ENCODE measurements around the gene IMPDH2. TPM values are rescaled to one million over a fixed set of nuclear protein-coding genes. Genes with fewer than 3 reads are reported as not detected.

The IMPDH2 gene
- polyA plus RNA-seq, 3 donors = 20.8 to 67.3 (median 21.0) TPM

DNA sequence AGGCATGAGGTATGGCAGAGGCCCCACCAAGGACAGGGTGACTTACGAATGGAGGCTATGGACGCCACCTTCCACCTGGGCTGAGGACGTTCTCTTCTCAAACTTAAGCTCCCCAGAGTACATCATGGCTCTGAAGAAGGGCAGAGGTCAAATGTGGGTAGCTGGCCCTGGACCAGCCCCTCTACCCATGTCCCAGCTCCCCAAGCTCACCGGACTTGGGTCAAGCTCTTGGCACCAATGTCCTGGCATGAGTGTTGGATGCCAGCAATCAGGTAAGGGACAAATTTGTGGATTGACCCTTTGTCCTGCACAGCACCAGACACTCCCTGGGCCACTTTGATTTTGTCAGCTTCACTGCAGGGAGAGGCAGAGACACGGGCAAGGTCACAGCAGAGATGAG lies 4.7 kb downstream of the IMPDH2 start:
- TF ChIP-seq, protein P1, sequence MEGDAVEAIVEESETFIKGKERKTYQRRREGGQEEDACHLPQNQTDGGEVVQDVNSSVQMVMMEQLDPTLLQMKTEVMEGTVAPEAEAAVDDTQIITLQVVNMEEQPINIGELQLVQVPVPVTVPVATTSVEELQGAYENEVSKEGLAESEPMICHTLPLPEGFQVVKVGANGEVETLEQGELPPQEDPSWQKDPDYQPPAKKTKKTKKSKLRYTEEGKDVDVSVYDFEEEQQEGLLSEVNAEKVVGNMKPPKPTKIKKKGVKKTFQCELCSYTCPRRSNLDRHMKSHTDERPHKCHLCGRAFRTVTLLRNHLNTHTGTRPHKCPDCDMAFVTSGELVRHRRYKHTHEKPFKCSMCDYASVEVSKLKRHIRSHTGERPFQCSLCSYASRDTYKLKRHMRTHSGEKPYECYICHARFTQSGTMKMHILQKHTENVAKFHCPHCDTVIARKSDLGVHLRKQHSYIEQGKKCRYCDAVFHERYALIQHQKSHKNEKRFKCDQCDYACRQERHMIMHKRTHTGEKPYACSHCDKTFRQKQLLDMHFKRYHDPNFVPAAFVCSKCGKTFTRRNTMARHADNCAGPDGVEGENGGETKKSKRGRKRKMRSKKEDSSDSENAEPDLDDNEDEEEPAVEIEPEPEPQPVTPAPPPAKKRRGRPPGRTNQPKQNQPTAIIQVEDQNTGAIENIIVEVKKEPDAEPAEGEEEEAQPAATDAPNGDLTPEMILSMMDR (IDR thresholded peaks at IDR 0.05) = no peak
- Histone ChIP-seq H3K4me3 (replicated peaks in 1 of 3; ENCODE audit: low read depth in 2 of 3, low read length in 3 of 3) (no peak overlapping the region), H3K79me2 (ENCODE audit: insufficient read depth, low read length) (peaks cover 70% of the 10 kb centered on the region), H3K4me1 (ENCODE audit: control insufficient read depth in 1 of 2, insufficient read depth in 2 of 2, low read length in 2 of 2) (peaks cover 36 to 42% of the 10 kb centered on the region in 2 donors), H4K20me1 (ENCODE audit: insufficient read depth, low read length) (no peaks in the 10 kb centered on the region), H3K27me3 (ENCODE audit: control insufficient read depth in 2 of 2, insufficient read depth in 2 of 2, low read length in 2 of 2) (no peaks in the 10 kb centered on the region), H3K27ac (ENCODE audit: low read depth in 1 of 2, low read length in 2 of 2) (peak overlapping the region in 1 of 2 donors; percentile 49), H2AFZ (ENCODE audit: insufficient read depth, low read depth, low read length, poor library complexity, severe bottlenecking) (no peak overlapping the region), H3K4me2 (replicated peaks; ENCODE audit: extremely low read depth, low read length, poor library complexity, severe bottlenecking) (no peak overlapping the region), H3K9me3 (replicated peaks in 1 of 2; ENCODE audit: control insufficient read depth in 1 of 2, insufficient read depth in 1 of 2, low read length in 2 of 2) (no peaks in the 10 kb centered on the region), H3K9ac (ENCODE audit: insufficient read depth, low read length, poor library complexity, severe bottlenecking) (no peak overlapping the region), H3K36me3 (replicated peaks in 1 of 2; ENCODE audit: control insufficient read depth in 1 of 2, insufficient read depth in 2 of 2, low read length in 2 of 2) (peaks cover 32 to 40% of the 10 kb centered on the region in 2 donors)
- peaks cover 0 to 2% (median 0%) of the 10 kb centered on the region in 3 donors for H3K27me3 Mint-ChIP-seq (ENCODE audit: low read depth in 3 of 3)
- H3K4me3 Mint-ChIP-seq = no peak overlapping the region
- intact Hi-C loops (cut with micrococcal nuclease) = loop anchor here (5.0 kb wide), 2 partner anchors 37 to 68 kb away; partner anchors contain the start of gene QRICH1 (in 2 of the 2)
- peaks cover 42% of the 10 kb centered on the region for H3K4me1 Mint-ChIP-seq
- H3K27ac Mint-ChIP-seq = peak overlapping the region in 2 of 7 donors; percentile 10 to 55
- DNase-seq = no peak
- H3K36me3 Mint-ChIP-seq = peaks cover 33 to 34% of the 10 kb centered on the region in 2 donors
- WGBS (ENCODE audit: insufficient coverage) = 100% methylated on average over 2 of the region's 5 CpGs
- H3K9me3 Mint-ChIP-seq = no peaks in the 10 kb centered on the region

DNA sequence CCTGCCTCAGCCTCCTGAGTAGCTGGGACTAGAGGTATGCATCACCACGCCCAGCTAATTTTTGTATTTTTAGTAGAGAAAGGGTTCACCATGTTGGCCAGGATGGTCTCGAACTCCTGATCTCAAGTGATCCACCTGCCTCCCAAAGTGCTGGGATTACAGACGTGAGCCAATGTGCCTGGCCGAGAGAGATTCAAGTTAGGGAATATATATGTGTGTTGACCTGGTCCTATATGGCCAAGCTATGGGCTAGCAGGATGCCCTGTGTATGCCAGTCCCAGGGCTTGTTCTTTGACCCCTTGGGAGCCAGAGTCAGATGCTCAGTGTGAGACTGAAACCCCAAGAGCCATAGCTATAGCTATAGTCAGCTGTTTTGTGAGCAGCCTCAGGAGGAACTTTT lies 5.4 kb downstream of the IMPDH2 start:
- H3K4me2 ChIP-seq (replicated peaks; ENCODE audit: extremely low read depth, low read length, poor library complexity, severe bottlenecking) = no peak overlapping the region
- no peak overlapping the region for H3K4me3 ChIP-seq (replicated peaks in 1 of 3; ENCODE audit: low read depth in 2 of 3, low read length in 3 of 3)
- no peak for DNase-seq

More for the DNA sequence above, 5.4 kb downstream of the IMPDH2 start:
- H3K9me3 Mint-ChIP-seq = no peaks in the 10 kb centered on the region
- Histone ChIP-seq H3K36me3 (replicated peaks in 1 of 2; ENCODE audit: control insufficient read depth in 1 of 2, insufficient read depth in 2 of 2, low read length in 2 of 2) (peaks cover 32 to 40% of the 10 kb centered on the region in 2 donors), H3K9me3 (replicated peaks in 1 of 2; ENCODE audit: control insufficient read depth in 1 of 2, insufficient read depth in 1 of 2, low read length in 2 of 2) (no peaks in the 10 kb centered on the region), H3K27ac (ENCODE audit: low read depth in 1 of 2, low read length in 2 of 2) (peak overlapping the region in 1 of 2 donors; percentile 49), H3K4me1 (ENCODE audit: control insufficient read depth in 1 of 2, insufficient read depth in 2 of 2, low read length in 2 of 2) (peaks cover 37 to 42% of the 10 kb centered on the region in 2 donors), H3K79me2 (ENCODE audit: insufficient read depth, low read length) (peaks cover 71% of the 10 kb centered on the region), H4K20me1 (ENCODE audit: insufficient read depth, low read length) (no peaks in the 10 kb centered on the region), H3K9ac (ENCODE audit: insufficient read depth, low read length, poor library complexity, severe bottlenecking) (no peak overlapping the region), H2AFZ (ENCODE audit: insufficient read depth, low read depth, low read length, poor library complexity, severe bottlenecking) (no peak overlapping the region), H3K27me3 (ENCODE audit: control insufficient read depth in 2 of 2, insufficient read depth in 2 of 2, low read length in 2 of 2) (no peaks in the 10 kb centered on the region)
- intact Hi-C loops (cut with micrococcal nuclease) = loop anchor here (5.0 kb wide), 2 partner anchors 36 to 69 kb away; partner anchors contain the start of gene QRICH1 (in 2 of the 2)
- TF ChIP-seq, protein P1 (IDR thresholded peaks at IDR 0.05) = no peak
- H3K36me3 Mint-ChIP-seq = peaks cover 33 to 34% of the 10 kb centered on the region in 2 donors
- peaks cover 0 to 2% (median 0%) of the 10 kb centered on the region in 3 donors for H3K27me3 Mint-ChIP-seq (ENCODE audit: low read depth in 3 of 3)
- H3K27ac Mint-ChIP-seq = peak overlapping the region in 3 of 7 donors; percentile 13 to 50 (median 23)
- 89% methylated on average over 3 of the region's 4 CpGs for WGBS (ENCODE audit: insufficient coverage)
- H3K4me3 Mint-ChIP-seq = no peak overlapping the region
- H3K4me1 Mint-ChIP-seq = peaks cover 39% of the 10 kb centered on the region

Measured in CD14-positive monocyte (primary cell).